ENCODE results near the gene FUT1.

The FUT1 gene

GRCh38 chr19:48715681-48716171 is 36.7 kb downstream of the FUT1 start:
- no peak for DNase-seq

- DNase-seq = no peak
These were observed 37.4 kb downstream of the FUT1 start for GRCh38 chr19:48714759-48715675.

- peak; percentile 98 for DNase-seq
These were observed 38.3 kb downstream of the FUT1 start for GRCh38 chr19:48713864-48714755.

GRCh38 chr19:48713041-48713863 is 39.2 kb downstream of the FUT1 start:
- no peak for DNase-seq

GRCh38 chr19:48711106-48711662 is 41.3 kb downstream of the FUT1 start:
- no peak for DNase-seq

GRCh38 chr19:48708471-48708870 is 44.0 kb downstream of the FUT1 start:
- no peak for DNase-seq

- no peak for DNase-seq
These were observed 47.0 kb downstream of the FUT1 start for GRCh38 chr19:48705431-48705830.

GRCh38 chr19:48703316-48703715 is 49.1 kb downstream of the FUT1 start:
- DNase-seq = no peak

- DNase-seq = no peak
These were observed 49.7 kb downstream of the FUT1 start for GRCh38 chr19:48702701-48703100.

GRCh38 chr19:48698046-48698445 is 54.4 kb downstream of the FUT1 start:
- no peak for DNase-seq

All from stimulated activated CD4-positive, alpha-beta T cell treated with anti-CD3 and anti-CD28 coated beads, Interleukin-4, amount 100 ng/mL, for 24 hours (primary cell).